GM18499 (cell line): Measurements from ENCODE around the gene LPCAT2.
"Not testable (repeated sequence)": the region's sequence is repeated elsewhere in the genome, so short reads cannot be mapped to it uniquely, and the experiment has no call there.

ENCODE experiments used
- ATAC-seq: cut with Tn5 transposase; IDR thresholded peaks from one replicate; pipeline ENCODE4 v1.9.1; 2021; ENCODE audit warnings: moderate number of reproducible peaks; ENCODE audit not compliant: insufficient read depth, unreplicated experiment

Gene LPCAT2

DNA sequence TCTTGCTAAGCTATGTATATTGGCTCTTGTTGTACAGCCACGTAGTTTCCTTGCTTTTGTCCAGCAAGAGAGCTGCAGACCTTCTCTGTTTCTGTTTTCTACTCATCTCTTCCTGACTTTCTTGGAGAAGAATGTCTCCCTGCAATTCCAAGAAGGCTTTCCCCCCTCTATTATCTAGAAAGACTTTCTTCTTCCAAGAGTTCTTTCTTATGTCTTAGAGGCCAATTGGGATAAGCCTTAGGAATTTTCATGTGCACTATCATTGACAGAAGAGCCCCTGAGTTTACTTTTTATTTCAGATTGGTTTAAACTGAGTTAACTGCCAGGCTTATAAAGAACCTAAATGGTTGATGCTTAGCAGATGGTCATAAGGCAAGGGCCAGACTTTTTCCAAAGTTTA lies 66.6 kb downstream of the LPCAT2 start:
- ATAC-seq, result no peak

DNA sequence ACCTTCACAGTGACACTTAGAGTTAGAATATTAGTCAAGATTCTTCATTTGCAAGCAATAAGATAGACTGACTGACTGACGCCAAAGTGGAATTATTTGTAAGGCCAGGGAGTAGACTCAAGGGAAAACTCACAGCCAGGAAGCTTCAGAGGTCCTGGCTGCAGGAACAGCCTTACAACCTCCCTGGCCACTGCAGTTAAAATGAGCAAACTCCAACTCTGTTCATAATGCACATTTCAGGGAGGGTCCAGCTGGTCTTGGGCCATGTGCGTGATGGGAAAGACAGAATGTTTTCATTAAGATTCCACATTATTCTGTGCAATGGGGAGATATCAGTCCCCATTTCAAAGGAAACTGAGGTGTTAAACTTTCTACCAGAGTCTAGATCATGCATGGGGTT lies 67.5 kb downstream of the LPCAT2 start:
- no peak for ATAC-seq

DNA sequence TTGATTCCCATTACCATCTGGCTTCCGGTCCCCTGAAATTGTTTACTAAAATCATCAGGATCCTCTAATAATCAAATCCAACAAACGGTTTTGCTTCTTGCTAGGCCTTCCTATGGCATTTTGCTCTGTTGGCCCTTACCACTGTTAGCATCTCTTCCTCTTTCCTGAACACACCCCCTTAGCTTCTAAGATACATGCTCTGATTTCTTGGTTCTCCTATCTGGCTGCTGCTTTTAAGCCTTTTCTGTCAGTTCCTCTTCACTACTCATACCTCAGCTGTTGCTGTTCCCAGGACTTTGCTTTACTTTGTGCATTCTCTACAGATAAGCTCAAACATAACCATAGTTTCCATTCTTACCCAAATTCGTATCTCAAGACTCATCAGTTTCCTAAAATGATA lies 69.0 kb downstream of the LPCAT2 start:
- no peak for ATAC-seq

DNA sequence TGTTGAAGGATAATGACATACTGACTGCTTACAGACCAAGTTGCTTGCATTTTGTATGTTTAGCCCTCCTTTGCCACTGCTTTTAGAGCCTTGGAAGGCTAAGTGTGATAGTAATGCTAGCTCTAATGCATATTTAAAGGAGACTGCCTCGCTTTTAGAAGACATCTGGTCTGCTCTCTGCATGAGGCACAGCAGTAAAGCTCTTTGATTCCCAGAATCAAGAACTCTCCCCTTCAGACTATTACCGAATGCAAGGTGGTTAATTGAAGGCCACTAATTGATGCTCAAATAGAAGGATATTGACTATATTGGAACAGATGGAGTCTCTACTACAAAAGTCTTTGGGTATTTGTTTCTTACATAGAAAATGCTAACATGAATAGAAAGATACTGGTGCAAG lies 76.8 kb downstream of the LPCAT2 start:
- ATAC-seq, result no peak

DNA sequence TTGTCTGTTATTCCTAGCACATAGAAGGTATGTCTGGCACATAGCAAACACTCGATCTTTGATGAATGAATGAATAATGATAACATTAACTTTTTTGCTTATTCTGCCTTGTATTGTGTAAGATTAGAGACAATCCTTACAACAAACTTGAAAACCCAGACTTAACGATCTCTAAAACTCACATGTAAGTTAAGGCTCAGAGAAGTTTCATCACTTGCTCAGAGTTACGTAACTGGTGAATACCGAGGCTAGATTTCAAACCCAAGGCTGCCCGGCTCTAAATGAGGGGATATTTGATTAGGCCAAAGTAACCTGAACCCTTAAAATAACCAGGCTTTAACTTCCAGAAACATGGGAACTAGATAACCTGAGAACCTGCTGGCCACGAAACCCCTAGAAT lies 79.9 kb downstream of the LPCAT2 start:
- no peak for ATAC-seq

DNA sequence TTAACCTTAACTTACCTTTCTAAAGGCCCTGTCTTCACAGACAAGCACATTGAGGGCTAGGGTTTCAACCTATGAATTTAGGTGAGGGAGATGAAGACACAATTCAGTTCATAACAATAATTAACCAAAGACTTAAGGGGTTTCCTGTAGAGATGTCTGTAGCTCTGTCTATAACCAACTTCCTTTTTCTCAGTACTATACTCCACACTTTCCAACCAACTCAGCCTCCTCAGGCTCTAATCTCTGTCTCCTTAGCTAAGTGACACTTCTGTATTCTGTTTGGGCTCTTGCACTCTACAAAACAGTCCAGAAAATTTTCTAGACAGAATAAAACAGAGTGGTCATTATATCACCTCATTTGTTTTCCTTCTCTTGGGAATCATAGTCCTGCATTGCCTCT lies 83.4 kb downstream of the LPCAT2 start:
- ATAC-seq, result no peak

DNA sequence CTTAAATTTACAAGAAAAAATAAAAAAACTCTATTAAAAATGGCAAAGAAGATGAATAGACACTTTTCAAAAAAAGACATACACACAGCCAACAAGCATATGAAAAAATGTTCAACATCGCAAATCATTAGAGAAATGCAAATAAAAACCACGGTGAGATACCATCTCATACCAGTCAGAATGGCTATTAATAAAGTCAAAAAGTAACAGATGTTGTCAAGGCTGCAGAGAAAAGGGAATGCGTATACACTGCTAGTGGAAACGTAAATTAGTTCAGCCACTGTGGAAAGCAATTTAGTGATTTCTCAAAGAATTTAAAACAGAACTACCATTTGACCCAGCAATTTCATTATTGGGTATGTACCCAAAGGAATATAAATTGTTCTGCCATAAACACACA lies 89.1 kb downstream of the LPCAT2 start:
- ATAC-seq, result no peak

DNA sequence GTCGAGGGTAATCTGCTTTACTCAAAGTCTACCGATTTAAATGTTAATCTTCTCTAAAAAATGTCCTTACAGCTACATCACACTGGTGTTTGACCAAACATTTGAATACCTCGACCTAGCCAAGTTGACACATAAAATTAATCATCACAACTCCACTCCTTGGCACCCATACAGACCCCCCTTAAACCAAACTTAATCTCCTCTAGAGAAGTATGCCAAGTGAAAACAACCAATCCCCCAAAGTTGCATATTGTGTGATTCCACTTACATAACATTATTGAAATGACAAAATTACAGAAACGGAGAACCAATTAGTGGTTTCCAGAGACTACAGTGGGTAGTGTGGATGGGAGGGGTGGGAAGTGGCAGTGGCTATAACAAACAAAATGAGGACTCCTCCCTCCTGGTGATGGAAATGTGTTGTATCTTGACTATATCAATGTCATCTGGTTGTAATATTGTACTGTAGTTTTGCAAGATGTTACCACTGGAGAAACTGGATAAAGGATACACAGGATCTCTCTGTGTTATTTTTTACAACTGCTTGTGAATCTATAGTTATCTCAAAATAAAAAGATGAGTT lies 97.0 kb downstream of the LPCAT2 start:
- ATAC-seq, result no peak

DNA sequence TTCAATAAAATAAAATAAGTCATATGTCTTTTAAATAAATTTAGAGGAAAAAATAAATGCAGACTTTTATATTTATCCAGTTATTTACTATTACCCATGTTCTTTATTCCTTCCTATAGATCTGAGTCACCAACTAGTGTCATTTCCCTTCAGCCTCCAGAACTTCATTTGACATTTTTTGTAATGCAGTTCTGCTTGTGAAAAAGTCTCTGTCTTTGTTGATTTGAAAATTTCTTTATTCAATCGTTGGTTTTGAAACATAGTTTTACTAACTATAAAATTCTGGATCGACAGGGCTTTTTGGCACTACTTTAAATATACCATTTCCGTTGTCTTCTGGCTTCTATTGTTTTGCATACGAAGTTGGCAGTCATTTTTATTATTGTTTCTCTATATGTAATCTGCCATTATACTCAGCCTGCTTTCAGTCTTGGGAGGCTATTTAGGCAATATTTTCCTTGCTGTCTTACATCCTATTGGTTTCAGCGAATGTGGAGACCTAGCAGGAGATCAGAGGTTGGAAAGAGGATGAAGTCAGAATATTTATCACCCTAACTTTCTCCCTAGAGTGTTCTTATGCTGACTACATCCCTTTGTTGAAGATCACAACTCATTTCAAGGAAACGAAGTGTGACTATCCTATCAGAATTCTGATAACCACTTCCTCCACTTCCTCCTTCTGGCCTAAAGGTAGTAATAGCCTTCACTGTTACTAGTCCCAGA lies 104.9 kb downstream of the LPCAT2 start:
- no peak for ATAC-seq

DNA sequence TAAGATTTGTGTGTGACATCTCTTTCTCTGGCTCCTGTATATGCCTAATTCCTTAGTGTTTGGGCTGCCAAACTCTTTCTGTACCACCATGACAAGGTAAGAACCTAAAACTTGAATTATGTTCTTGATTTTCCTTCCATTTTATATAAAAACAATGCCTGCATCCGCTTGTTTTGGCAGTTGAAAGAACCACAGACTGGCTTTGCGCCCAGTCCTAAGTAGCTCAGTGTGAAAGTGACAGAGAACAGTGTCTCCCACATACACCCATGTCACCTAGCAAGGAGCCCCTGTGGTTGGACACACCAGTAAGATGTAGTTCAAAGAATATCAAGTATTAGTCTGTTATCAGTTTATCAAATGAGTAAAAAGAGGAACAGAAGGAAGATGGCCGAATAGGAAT lies 106.2 kb downstream of the LPCAT2 start:
- no peak for ATAC-seq

DNA sequence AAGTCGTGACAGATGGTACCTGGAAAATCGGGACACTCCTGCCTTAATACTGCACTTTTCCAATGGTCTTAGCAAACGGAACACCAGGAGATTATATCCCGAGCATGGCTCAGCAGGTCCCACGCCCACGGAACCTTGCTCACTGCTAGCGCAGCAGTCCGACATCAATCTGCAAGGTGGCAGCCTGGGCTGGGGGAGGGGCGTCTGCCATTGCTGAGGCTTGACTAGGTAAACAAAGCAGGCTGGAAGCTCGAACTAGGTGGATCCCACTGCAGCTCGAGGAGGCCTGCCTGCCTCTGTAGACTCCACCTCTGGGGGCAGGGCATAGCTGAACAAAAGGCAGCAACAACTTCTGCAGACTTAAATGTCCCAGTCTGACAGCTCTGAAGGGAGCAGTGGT lies 106.8 kb downstream of the LPCAT2 start:
- not testable (repeated sequence) for ATAC-seq

DNA sequence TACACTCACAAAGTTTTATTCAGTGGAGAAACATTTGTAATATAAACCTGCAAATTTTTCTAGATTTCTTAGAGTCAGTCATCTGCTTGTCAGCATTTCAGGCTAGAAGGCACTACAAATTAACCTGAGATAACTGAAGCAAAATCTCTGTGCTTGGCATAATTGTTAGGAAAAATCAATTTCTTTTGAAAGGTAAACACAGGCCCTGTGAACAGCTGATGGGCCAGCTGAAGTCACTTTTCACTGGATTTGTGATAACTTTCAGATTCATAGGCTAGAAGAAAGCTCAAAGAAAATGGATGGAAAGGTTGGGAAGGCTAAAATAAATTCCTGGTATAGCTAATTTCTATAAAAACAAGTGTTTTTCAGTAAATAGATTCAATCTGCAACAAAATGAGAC lies 112.9 kb downstream of the LPCAT2 start:
- ATAC-seq, result no peak

DNA sequence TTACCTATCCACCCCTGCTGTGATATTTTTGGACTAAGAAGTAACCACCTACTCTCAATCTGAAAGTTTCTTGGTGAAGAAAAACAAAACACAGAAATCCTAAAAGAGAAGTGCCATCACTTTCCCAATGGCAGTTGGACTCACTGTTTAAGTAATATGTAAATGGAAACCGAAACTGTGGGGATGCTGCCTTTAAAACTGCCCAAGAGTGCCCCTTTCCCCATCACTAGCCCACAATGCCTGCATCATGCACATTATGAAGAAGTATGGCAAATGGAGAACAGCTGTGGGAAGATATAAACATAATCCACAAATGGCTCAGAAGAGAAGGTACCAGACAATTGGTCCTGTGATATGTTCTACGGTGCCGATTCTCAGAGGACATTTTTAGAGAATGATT lies 113.4 kb downstream of the LPCAT2 start:
- no peak for ATAC-seq

DNA sequence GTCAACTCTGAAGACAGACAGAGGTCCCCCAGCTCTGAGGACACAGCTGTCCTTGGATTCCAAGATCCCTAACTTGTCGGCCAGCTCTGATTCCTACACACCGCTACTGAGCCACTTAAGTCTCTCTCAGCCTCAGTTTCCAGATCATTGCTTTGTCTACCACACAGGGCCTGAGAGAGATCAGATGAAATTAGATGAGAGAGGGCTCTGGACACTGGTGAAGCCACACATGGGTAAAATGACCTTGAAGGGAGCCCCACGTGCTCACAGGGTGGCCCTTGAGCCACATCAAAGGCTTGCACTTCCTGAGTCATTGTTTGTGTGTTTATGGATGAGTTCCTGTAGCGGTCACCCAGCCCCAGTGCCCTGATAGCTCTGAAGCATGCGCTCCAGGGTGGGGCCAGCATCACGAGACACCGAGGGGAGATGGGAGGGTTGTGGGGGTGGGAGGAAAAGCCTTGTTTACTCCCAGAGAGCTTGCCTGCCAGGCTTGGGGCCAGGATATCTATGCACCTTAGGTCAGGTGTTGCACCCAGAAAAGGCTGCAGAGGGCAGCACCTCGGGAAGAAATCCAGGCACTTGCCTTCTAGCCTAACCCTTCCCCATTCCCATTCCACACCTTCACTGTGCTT lies 114.2 kb downstream of the LPCAT2 start:
- ATAC-seq, result no peak

DNA sequence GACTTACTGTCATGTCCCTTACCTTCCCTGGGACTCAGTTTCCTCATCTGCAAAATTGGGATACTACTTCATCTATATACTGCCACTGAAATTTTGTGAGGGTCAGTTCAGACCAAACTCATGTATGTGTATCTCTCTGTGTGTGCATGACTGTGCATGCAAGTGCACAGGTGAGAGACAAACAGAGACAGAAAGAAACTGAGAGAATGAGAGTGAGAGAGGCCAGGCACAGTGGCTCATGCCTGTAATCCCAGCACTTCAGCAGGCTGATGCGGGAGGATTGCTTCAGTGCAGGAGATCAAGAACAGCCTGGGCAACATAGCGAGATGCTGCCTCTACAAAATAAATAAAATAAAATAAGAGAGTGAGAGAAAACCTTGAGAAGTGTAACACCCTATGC lies 114.8 kb downstream of the LPCAT2 start:
- ATAC-seq, result no peak

DNA sequence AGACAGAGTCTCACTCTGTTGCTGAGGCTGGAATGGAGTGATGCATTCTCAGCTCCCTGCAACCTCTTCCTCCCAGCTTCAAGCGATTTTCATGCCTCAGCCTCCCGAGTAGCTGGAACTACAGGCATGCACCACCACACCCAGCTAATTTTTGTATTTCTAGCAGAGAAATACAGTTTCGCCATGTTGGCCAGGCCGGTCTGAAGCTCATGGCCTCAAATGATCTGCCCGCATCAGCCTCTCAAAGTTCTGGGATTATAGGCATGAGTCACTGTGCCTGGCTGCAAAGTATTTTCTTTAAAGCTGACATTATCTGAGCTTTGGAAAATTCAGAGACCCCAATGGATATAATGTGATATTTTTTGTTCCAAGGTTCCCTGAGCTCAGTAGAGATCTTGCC lies 115.8 kb downstream of the LPCAT2 start:
- no peak for ATAC-seq

DNA sequence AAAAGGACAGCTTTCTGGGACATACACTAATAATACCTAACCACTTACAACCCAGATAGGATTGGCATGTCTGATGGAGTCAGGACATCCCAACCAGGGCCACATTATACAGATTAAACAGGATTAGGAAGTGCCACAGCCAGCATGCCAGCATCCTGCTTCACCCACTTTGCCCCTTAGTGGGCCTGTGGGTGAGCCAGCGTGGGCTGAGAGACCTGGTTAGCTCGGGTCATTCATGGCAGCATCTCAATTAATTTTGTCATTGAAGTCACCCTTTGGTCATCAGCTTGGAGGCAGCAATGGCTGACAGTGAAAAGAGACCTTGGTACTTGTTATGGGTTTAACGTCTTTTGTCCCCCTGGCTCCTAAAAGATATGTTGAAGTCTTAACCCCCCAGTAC lies 117.0 kb downstream of the LPCAT2 start:
- ATAC-seq, result no peak

DNA sequence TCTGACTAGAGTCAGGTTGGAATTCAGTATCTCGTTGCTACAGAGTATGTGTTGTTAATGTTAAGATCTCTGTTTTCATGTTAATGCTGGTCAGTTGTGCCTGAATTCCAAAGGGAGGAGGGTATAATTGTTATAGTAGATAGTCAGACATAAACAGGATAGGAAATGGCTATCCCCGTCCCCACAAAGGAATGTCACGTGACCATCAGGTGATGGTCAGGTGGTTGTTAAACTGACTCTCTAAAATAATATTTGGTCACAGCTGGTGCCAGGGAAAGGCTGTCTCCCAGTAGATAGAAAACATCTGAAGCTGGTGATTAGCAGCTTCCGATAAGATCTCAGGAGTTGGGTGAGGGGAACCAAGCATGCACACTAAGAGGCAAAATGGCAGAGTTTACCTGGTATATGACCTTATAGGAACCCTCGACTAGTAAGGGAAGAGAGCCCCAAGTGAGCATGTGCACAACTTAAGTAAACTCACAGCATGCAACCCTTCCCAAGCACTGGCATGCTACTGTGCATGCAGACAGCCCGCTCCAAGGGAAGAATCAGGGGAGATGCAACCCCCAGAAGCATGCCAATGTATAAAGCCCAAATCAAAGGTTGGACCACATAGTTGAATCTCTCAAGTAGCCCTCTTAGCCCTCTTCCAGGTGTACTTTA lies 119.6 kb downstream of the LPCAT2 start:
- no peak for ATAC-seq

DNA sequence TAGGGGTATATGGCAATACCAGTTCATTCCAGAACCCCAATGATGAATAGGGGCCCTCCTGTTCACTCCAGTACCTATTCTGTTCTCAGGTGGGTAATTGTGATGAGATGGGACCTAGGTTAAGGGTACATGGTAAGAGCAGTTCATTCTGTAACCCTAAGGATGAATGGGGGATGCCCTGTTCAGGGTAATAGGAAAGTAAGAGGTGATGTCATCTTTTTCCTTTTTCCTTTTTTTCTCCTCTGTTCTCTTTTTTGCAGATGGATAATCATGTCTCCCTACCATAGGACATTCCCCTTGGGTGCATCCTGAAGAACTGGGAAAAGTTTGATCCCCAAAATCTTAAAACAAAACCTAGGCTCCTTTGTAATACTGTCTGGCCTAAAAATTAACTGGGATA lies 121.9 kb downstream of the LPCAT2 start:
- no peak for ATAC-seq

DNA sequence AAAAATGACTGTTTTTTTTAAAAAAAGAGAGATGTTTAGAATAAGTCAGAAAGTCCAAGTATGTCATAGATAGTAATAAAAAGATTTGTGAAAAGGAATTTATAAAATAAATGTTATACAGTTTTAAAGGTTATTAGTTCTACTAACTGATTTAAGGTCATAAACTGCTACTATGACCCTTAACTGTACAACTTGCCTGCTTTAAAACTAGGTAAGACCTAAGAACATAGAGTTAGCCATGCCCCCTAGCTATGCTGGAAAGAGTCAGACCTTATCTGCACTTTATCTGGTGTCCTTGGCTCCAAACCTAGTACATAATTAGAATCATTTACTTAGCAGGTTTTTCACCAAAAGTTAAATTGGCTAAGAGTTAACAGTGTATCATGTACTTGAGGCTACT lies 123.4 kb downstream of the LPCAT2 start:
- ATAC-seq, result no peak

DNA sequence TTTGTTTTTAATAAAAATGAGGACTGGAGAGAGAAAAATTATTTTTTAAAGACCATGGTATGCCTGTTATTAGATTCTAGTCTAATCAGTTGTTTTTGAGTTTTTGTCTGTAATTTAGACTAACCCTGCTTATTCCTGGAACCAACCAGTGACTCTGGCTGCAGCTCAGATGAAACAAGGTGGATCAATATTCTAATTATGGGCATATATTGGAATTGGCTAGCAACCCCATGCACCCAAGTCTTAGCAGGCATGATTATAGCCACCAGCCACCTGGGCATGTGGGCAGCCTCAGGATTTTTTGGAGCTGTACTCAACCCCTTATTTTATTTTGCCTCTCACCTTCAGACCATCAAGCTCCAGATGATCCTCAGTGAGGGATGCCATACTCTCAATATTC lies 125.3 kb downstream of the LPCAT2 start:
- ATAC-seq, result no peak
